A549 (cell line): ENCODE measurements around the gene RASGEF1C. TPM values are rescaled to one million over a fixed set of nuclear protein-coding genes. Genes with fewer than 3 reads are reported as not detected.
A peak's percentile ranks its signal among the peaks of the same experiment; 100 is the strongest.

Source experiments
- ATAC-seq, 2 experiments: fragments of 200-7000 bp in 1 of 2; fragments of >200 bp in 1 of 2; cut with Nextera tagmentation in 1 of 2; cut with Tn5 transposase in 1 of 2; 3 replicates each; pipeline versions ENCODE4 v1.8.0 to v1.9.1; 2018 to 2020; ENCODE audit warnings: mild to moderate bottlenecking in 1 of 2, moderate library complexity in 1 of 2
- CTCF ChIA-PET: fragments of 300-600 bp; sonication (Branson Sonifier 250); formaldehyde crosslinking; extraction: SDS; loops from one replicate; lab custom pipeline; 2021; ENCODE audit warnings: antibody characterized with exemption, inconsistent platforms; lab: Yijun Ruan, JAX
- POLR2A ChIA-PET: fragments of 350-600 bp; formaldehyde crosslinking; extraction: SDS; loops from one replicate; lab custom pipeline; 2021; ENCODE audit warnings: antibody characterized with exemption, inconsistent platforms; lab: Yijun Ruan, JAX
- DNase-seq, 2 experiments: peaks; one replicate each; pipeline versions ENCODE4 v3.0.0 to v3.0.0-alpha.2; 2011 to 2016; ENCODE audit warnings: low read depth in 1 of 2, low spot score in 1 of 2
- FAIRE-seq: peaks from 2 replicates; lab custom pipeline; 2011; peaks lifted over from hg19 to GRCh38; lab: Jason Lieb, UNC
- H3K27ac ChIP-seq, 2 experiments: fragments of >200 bp; sonication (Bioruptor Twin); formaldehyde crosslinking; 3 replicates each; pipeline ENCODE4 v1.5.1; 2016 to 2017
- H3K4me1 ChIP-seq: fragments of >200 bp; sonication (Bioruptor Twin); formaldehyde crosslinking; 3 replicates; pipeline ENCODE4 v1.6.1; 2016
- H3K4me2 ChIP-seq: fragments of >200 bp; sonication (Bioruptor Twin); formaldehyde crosslinking; 3 replicates; pipeline ENCODE4 v1.6.1; 2016
- H3K4me3 ChIP-seq: fragments of >200 bp; sonication (Bioruptor Twin); formaldehyde crosslinking; 3 replicates; pipeline ENCODE4 v1.5.1; 2016
- H3K9me3 ChIP-seq: fragments of >200 bp; sonication (Bioruptor Twin); formaldehyde crosslinking; 3 replicates; pipeline ENCODE4 v1.6.1; 2016
- CBX2 ChIP-seq: fragments of 200-600 bp; sonication (generic); IDR thresholded peaks from 2 replicates; pipeline ENCODE4 v1.6.1; 2016; ENCODE audit warnings: low read depth, mild to moderate bottlenecking, borderline replicate concordance
- FOSB ChIP-seq: fragments of 250-450 bp; sonication (Bioruptor Pico); IDR thresholded peaks from 2 replicates; pipeline ENCODE4 v1.5.0; 2020; ENCODE audit warnings: mild to moderate bottlenecking, moderate library complexity
- HEYL ChIP-seq: fragments of 250-450 bp; sonication (Bioruptor Pico); IDR thresholded peaks from 2 replicates; pipeline ENCODE4 v1.8.0; 2021; ENCODE audit warnings: mild to moderate bottlenecking, moderate library complexity
- HOXB13 ChIP-seq: fragments of 250-450 bp; sonication (Bioruptor Pico); IDR thresholded peaks from 2 replicates; pipeline ENCODE4 v1.5.0; 2020; ENCODE audit warnings: low read depth, mild to moderate bottlenecking, moderate library complexity
- HOXB5 ChIP-seq: fragments of 250-450 bp; sonication (Bioruptor Pico); IDR thresholded peaks from 2 replicates; pipeline ENCODE4 v1.5.0; 2020; ENCODE audit warnings: mild to moderate bottlenecking, moderate library complexity
- JUN ChIP-seq, 2 experiments: fragments of >200 bp; sonication (Bioruptor Twin); formaldehyde crosslinking; IDR thresholded peaks; 2 replicates in 1 of 2; 3 replicates in 1 of 2; pipeline ENCODE4 v1.6.1; 2016 to 2017
- KDM1A ChIP-seq: fragments of 200-600 bp; sonication (generic); IDR thresholded peaks from 2 replicates; pipeline ENCODE4 v1.6.1; 2016; ENCODE audit warnings: low read depth, mild to moderate bottlenecking
- MYC ChIP-seq: IDR thresholded peaks from 2 replicates; pipeline ENCODE4 v1.6.1; 2012; ENCODE audit warnings: mild to moderate bottlenecking, inconsistent platforms, low read length, improper control_type of control experiment, borderline replicate concordance
- NFE2L2 ChIP-seq: fragments of 150-350 bp; conservative IDR thresholded peaks from 2 replicates; pipeline ENCODE4 v1.6.1; 2014; ENCODE audit warnings: low read length
- PBX3 ChIP-seq: IDR thresholded peaks from 2 replicates; pipeline ENCODE4 v1.6.1; 2012
- RARB ChIP-seq: fragments of 250-450 bp; sonication (Bioruptor Pico); IDR thresholded peaks from 2 replicates; pipeline ENCODE4 v1.8.0; 2021; ENCODE audit warnings: mild to moderate bottlenecking, moderate library complexity
- RCOR1 ChIP-seq: fragments of 150-350 bp; IDR thresholded peaks from 2 replicates; pipeline ENCODE4 v1.6.1; 2014; ENCODE audit warnings: antibody characterized with exemption, low read length, low read depth
- SMC3 ChIP-seq: fragments of >200 bp; sonication (Bioruptor Twin); formaldehyde crosslinking; IDR thresholded peaks from 3 replicates; pipeline ENCODE4 v1.6.1; 2018; ENCODE audit warnings: inconsistent platforms
- SREBF2 ChIP-seq: fragments of 450-650 bp; IDR thresholded peaks from 2 replicates; pipeline ENCODE4 v1.6.1; 2014; ENCODE audit warnings: mild to moderate bottlenecking, moderate library complexity
- TP53 ChIP-seq: fragments of 250-450 bp; sonication (Bioruptor Pico); IDR thresholded peaks from 2 replicates; pipeline ENCODE4 v1.5.0; 2021; ENCODE audit warnings: mild to moderate bottlenecking, moderate library complexity
- ZC3H11A ChIP-seq: fragments of 450-650 bp; IDR thresholded peaks from 2 replicates; pipeline ENCODE4 v1.6.1; 2014; ENCODE audit warnings: antibody characterized with exemption, mild to moderate bottlenecking
- ZNF302 ChIP-seq: fragments of 250-450 bp; sonication (Bioruptor Pico); IDR thresholded peaks from 2 replicates; pipeline ENCODE4 v1.9.0; 2021; ENCODE audit warnings: inconsistent platforms, mild to moderate bottlenecking, moderate library complexity
- WGBS: methylation state at CpG from one replicate; pipeline ENCODE4 v1.1.6; 2017; ENCODE audit errors: missing lambda C conversion rate; 5-methylcytosine and 5-hydroxymethylcytosine counted together
- polyA plus RNA-seq, 4 experiments: library from polyadenylated mRNA; depleted of rRNA in 3 of 4; stranded (reverse); fragments of >200 nt; fragmentation: RNase III in 1 of 4; extraction: RNeasy Plus Mini Kit Qiagen cat#74134 plus additional on column Dnase treatment in 1 of 4; gene quantifications; 2 replicates in 3 of 4; 3 replicates in 1 of 4; pipeline ENCODE4 v1.2.3, GENCODE V29; 2011 to 2017
- TF ChIP-seq, protein P1 (sequence below): fragments of >200 bp; sonication (Bioruptor Twin); formaldehyde crosslinking; IDR thresholded peaks from 3 replicates; pipeline ENCODE4 v1.6.1; 2016
- TF ChIP-seq, protein P2 (sequence below): IDR thresholded peaks from 2 replicates; pipeline ENCODE4 v1.6.1; 2012; ENCODE audit warnings: low read depth, borderline replicate concordance
- TF ChIP-seq, protein P3 (sequence below): fragments of 250-450 bp; sonication (Bioruptor Pico); IDR thresholded peaks from 2 replicates; pipeline ENCODE4 v1.5.0; 2021; ENCODE audit warnings: mild to moderate bottlenecking, moderate library complexity, borderline replicate concordance

RASGEF1C gene
- polyA plus RNA-seq, 2 of the 4 experiments (the other 2 are of a cell fraction) = 0.12 TPM; not detected in 1

DNA sequence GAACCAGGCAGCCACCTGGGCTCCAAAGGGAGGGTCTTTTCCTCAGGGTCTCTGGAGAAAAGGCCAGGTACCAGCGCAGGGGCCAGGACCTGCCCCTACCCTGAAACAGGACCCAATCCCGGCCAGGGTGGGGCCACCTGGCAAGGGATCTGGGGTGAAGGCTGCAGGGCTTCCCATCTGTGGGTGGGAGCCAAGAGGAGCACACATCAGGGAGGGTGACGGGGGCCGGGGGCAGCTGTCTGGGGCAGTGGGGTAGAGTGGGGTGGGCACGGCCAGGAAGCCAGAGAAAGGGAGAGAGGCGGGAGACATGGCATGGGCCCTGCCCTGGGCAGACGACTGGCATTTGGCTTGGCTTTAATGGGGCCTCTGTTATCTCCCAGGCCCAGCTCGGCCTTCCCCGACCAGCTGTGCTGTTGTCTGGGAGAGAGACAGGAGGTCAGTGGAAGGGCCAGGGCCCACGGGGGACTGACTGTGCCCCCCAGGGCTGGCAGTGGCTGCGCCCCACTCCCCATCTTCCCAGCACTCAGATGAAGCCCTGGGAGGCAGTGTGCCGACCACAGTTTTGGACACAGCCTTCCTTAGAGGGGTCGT is 80.2 kb downstream of the RASGEF1C start (continued):
- TF ChIP-seq, protein P1, sequence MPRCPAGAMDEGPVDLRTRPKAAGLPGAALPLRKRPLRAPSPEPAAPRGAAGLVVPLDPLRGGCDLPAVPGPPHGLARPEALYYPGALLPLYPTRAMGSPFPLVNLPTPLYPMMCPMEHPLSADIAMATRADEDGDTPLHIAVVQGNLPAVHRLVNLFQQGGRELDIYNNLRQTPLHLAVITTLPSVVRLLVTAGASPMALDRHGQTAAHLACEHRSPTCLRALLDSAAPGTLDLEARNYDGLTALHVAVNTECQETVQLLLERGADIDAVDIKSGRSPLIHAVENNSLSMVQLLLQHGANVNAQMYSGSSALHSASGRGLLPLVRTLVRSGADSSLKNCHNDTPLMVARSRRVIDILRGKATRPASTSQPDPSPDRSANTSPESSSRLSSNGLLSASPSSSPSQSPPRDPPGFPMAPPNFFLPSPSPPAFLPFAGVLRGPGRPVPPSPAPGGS = no peak
- TF ChIP-seq, all 56 proteins: peak for 0

DNA sequence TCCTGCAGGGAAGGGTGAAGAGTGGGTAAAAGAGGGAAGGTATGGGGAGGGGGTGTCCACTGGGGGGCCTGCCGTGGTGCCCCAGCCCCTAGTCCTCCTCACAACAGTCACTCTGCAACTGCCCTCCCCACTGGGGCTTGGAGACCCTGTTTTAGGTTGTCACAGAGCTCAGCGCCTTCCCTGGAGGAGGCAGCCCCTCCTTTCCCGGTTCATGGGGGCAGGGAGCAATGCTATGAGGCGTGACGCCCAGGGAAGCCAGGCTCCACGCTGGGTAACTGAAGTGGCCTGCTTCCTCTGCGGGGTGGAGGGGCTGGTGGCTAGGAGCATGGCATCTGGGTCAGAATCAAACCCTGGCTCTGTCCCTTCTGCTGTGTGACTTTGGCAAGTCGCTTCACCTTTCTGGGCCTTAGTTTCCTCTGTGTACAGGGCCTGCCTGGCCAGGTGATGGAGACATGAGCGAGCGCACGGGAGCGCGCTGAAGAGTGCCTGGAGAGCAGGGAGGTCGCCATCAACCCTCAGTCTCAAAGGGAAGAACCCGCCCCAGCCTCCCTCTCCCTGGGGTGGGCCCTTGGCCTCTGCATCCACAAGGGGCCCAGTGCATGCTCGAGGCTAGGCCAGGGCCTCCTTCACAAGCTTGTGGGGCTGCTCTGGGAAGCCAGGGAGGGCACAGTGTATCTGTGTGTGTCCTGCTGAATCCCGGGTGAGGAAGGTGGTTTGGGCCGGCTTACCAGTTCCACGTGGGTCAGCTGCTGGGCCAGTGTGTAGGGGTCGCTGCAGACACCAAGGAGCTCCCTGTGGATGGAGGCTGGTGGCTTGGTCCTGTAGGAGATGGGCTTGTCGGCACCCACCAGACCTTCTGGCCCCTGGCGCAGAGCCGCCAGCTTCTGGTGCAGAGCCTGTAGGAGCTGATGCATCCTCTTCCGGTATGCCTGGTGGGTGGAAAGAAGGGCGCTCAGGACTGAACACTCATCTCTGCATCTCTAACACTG is 81.0 kb downstream of the RASGEF1C start:
- no peaks in the 10 kb centered on the region for H3K9me3 ChIP-seq
- 78% methylated on average over 15 of the region's 25 CpGs for WGBS
- peak in 1 of 2 experiments; percentile 7; a peak in 2 of 6 replicates for ATAC-seq
- H3K27ac ChIP-seq = no peak overlapping the region
- ChIA-PET CTCF (interaction anchor here (0.6 to 4.3 kb wide), 16 partner anchors 11 to 568 kb away, joined by 3 to 32 read pairs (median 4); partner anchors contain the start of gene RASGEF1C), POLR2A (no interaction called here)
- no peak overlapping the region; the same call in 1 of the 3 replicates for H3K4me2 ChIP-seq
- TF ChIP-seq SMC3 (no peak), ZC3H11A (no peak), HOXB13 (CRISPR knock-in tag) (no peak), JUN (IDR thresholded peaks at IDR 0.05) (no peak), ZNF302 (CRISPR knock-in tag) (no peak), SREBF2 (no peak), NFE2L2 (no peak), TP53 (no peak), PBX3 (no peak), FOSB (CRISPR knock-in tag) (no peak), MYC (no peak), RCOR1 (no peak), KDM1A (no peak), HEYL (CRISPR knock-in tag) (no peak), RARB (CRISPR knock-in tag) (no peak), CBX2 (no peak), HOXB5 (CRISPR knock-in tag) (no peak)
- TF ChIP-seq, protein P2, sequence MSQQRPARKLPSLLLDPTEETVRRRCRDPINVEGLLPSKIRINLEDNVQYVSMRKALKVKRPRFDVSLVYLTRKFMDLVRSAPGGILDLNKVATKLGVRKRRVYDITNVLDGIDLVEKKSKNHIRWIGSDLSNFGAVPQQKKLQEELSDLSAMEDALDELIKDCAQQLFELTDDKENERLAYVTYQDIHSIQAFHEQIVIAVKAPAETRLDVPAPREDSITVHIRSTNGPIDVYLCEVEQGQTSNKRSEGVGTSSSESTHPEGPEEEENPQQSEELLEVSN = no peak
- TF ChIP-seq, protein P3, sequence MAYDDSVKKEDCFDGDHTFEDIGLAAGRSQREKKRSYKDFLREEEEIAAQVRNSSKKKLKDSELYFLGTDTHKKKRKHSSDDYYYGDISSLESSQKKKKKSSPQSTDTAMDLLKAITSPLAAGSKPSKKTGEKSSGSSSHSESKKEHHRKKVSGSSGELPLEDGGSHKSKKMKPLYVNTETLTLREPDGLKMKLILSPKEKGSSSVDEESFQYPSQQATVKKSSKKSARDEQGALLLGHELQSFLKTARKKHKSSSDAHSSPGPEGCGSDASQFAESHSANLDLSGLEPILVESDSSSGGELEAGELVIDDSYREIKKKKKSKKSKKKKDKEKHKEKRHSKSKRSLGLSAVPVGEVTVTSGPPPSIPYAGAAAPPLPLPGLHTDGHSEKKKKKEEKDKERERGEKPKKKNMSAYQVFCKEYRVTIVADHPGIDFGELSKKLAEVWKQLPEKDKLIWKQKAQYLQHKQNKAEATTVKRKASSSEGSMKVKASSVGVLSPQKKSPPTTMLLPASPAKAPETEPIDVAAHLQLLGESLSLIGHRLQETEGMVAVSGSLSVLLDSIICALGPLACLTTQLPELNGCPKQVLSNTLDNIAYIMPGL = no peak
- no peak overlapping the region for H3K4me3 ChIP-seq
- no peak for DNase-seq
- FAIRE-seq = no peak
- peaks cover 9% of the 10 kb centered on the region; the same call in 1 of the 3 replicates for H3K4me1 ChIP-seq
